Breast epithelium (tissue), 4 donors: ENCODE measurements around the gene KRTAP10-5. TPM values are rescaled to one million over a fixed set of nuclear protein-coding genes. Genes with fewer than 3 reads are reported as not detected.

Source experiments
- DNase-seq, 2 donors: peaks; one replicate each; pipeline ENCODE4 v3.0.0-alpha.2; 2019; ENCODE audit warnings: low spot score in 2 of 2
- H3K27ac ChIP-seq, 2 donors: fragments of 200-600 bp; sonication (generic) in 1 of 2; one replicate each; pipeline ENCODE4 v1.5.1; 2016 to 2019; ENCODE audit warnings: mild to moderate bottlenecking in 1 of 2
- H3K27me3 ChIP-seq, 2 donors: fragments of 200-600 bp; sonication (generic) in 1 of 2; one replicate each; pipeline versions ENCODE4 v1.5.1 to v1.6.0; 2017 to 2019; ENCODE audit warnings: control low read depth in 1 of 2, mild to moderate bottlenecking in 1 of 2
- H3K36me3 ChIP-seq: fragments of 200-600 bp; one replicate; pipeline ENCODE4 v1.5.1; 2019
- H3K4me1 ChIP-seq, 2 donors: fragments of 200-600 bp; sonication (generic); one replicate each; pipeline ENCODE4 v1.5.1; 2016 to 2019; ENCODE audit warnings: control low read depth in 1 of 2
- H3K4me3 ChIP-seq, 3 donors: fragments of 200-600 bp; sonication (generic); 1 replicate in 2 of 3; 2 replicates in 1 of 3; pipeline ENCODE4 v1.5.1; 2016 to 2019; ENCODE audit warnings: mild to moderate bottlenecking in 3 of 3, moderate library complexity in 2 of 3
- H3K9me3 ChIP-seq, 2 donors: fragments of 200-600 bp; sonication (generic) in 1 of 2; one replicate each; pipeline ENCODE4 v1.5.1; 2016 to 2019; ENCODE audit warnings: control low read depth in 1 of 2
- CTCF ChIP-seq, 3 donors: fragments of 450-650 bp; IDR thresholded peaks; one replicate each; pipeline ENCODE4 v1.5.1; 2016 to 2017; ENCODE audit warnings: antibody characterized with exemption in 3 of 3, mild to moderate bottlenecking in 3 of 3, moderate library complexity in 3 of 3
- POLR2A ChIP-seq: fragments of 450-650 bp; IDR thresholded peaks from one replicate; pipeline ENCODE4 v1.6.1; 2016; ENCODE audit warnings: antibody characterized with exemption, mild to moderate bottlenecking, moderate library complexity
- POLR2AphosphoS5 ChIP-seq, 3 donors: sonication (generic); formaldehyde crosslinking; IDR thresholded peaks; one replicate each; pipeline ENCODE4 v1.6.1; 2017; ENCODE audit warnings: antibody characterized with exemption in 3 of 3
- intact Hi-C: fragments of 100-400 bp; cut with DNase I; formaldehyde crosslinking; loops from one replicate; pipeline ENCODE4 v1.15.1; 2023; ENCODE audit warnings: low total_unique reads
- total RNA-seq, 3 donors: library from RNA; depleted of rRNA; stranded (reverse); fragments of >200 nt; gene quantifications; one replicate each; pipeline ENCODE4 v1.1.0, GENCODE V29; 2016

KRTAP10-5 gene
- total RNA-seq, 3 donors from 2014 or later: not detected

GRCh38 chr21:44596068-44596725, 15.8 kb upstream of the KRTAP10-5 start:
- TF ChIP-seq POLR2AphosphoS5 (IDR thresholded peaks at IDR 0.05) (no peak), CTCF (IDR thresholded peaks at IDR 0.05) (no peak), POLR2A (no peak)
- no peaks in the 10 kb centered on the region for H3K4me1 ChIP-seq
- H3K36me3 ChIP-seq: no peaks in the 10 kb centered on the region
- H3K9me3 ChIP-seq: peaks cover 0 to 7% of the 10 kb centered on the region in 2 donors
- H3K27ac ChIP-seq: no peak overlapping the region
- H3K4me3 ChIP-seq: no peak overlapping the region
- no peak for DNase-seq
- intact Hi-C loops: no loop called here
- H3K27me3 ChIP-seq: peaks cover 0 to 47% of the 10 kb centered on the region in 2 donors

GRCh38 chr21:44595524-44595923, 15.1 kb upstream of the KRTAP10-5 start:
- no peak for DNase-seq
- Histone ChIP-seq H3K4me3 (no peak overlapping the region), H3K27ac (no peak overlapping the region), H3K36me3 (no peaks in the 10 kb centered on the region), H3K4me1 (no peaks in the 10 kb centered on the region), H3K27me3 (peaks cover 0 to 44% of the 10 kb centered on the region in 2 donors), H3K9me3 (peaks cover 0 to 7% of the 10 kb centered on the region in 2 donors)
- intact Hi-C loops: no loop called here
- TF ChIP-seq POLR2AphosphoS5 (IDR thresholded peaks at IDR 0.05) (no peak), POLR2A (no peak), CTCF (IDR thresholded peaks at IDR 0.05) (no peak)

GRCh38 chr21:44594406-44594916, 14.1 kb upstream of the KRTAP10-5 start:
- intact Hi-C loops: no loop called here
- Histone ChIP-seq H3K36me3 (no peaks in the 10 kb centered on the region), H3K9me3 (peaks cover 0 to 7% of the 10 kb centered on the region in 2 donors), H3K27ac (no peak overlapping the region), H3K27me3 (peaks cover 0 to 33% of the 10 kb centered on the region in 2 donors), H3K4me3 (no peak overlapping the region), H3K4me1 (no peaks in the 10 kb centered on the region)
- TF ChIP-seq CTCF (IDR thresholded peaks at IDR 0.05): no peak
- no peak for TF ChIP-seq POLR2A
- no peak for TF ChIP-seq POLR2AphosphoS5 (IDR thresholded peaks at IDR 0.05)
- no peak for DNase-seq

GRCh38 chr21:44593598-44594405, 13.4 kb upstream of the KRTAP10-5 start:
- Histone ChIP-seq H3K4me1 (no peaks in the 10 kb centered on the region), H3K27ac (no peak overlapping the region), H3K36me3 (no peaks in the 10 kb centered on the region), H3K27me3 (peaks cover 0 to 32% of the 10 kb centered on the region in 2 donors), H3K9me3 (peaks cover 0 to 5% of the 10 kb centered on the region in 2 donors), H3K4me3 (no peak overlapping the region)
- intact Hi-C loops: no loop called here
- TF ChIP-seq POLR2AphosphoS5 (IDR thresholded peaks at IDR 0.05) (no peak), CTCF (IDR thresholded peaks at IDR 0.05) (no peak), POLR2A (no peak)
- no peak for DNase-seq
